SK-N-MC (cell line): ENCODE results near the gene LNP1.

Source experiments
- EZH2 ChIP-seq: fragments of 200-600 bp; sonication (generic); IDR thresholded peaks from one replicate; pipeline ENCODE4 v1.6.1; 2017; ENCODE audit warnings: antibody characterized with exemption
- FOXP2 ChIP-seq: optimal IDR thresholded peaks from 2 replicates; pipeline ENCODE3; 2011; ENCODE audit warnings: mild to moderate bottlenecking, moderate library complexity; ENCODE audit not compliant: insufficient read depth; ENCODE audit errors: extremely low read length, control extremely low read depth
- POLR2AphosphoS5 ChIP-seq: IDR thresholded peaks from 2 replicates; pipeline ENCODE4 v1.6.1; 2012; ENCODE audit warnings: mild to moderate bottlenecking, low read depth, low read length, borderline replicate concordance

- TF ChIP-seq EZH2: no peak
- no peak for TF ChIP-seq POLR2AphosphoS5
- TF ChIP-seq FOXP2: no peak
Measured at GRCh38 chr3:100438623-100438974, 37.3 kb downstream of the LNP1 start.
